ENCODE data around the gene TMEM204. TPM values are rescaled to one million over a fixed set of nuclear protein-coding genes. Genes with fewer than 3 reads are reported as not detected.

Gene TMEM204
- polyA plus RNA-seq, 3 donors = 0.09 to 1.5 (median 1.3) TPM

GRCh38 chr16:1499756-1500464 is 33.6 kb upstream of the TMEM204 start:
- no peak overlapping the region for H3K9ac ChIP-seq (ENCODE audit: insufficient read depth, low read length, poor library complexity, severe bottlenecking)
- H2AFZ ChIP-seq (ENCODE audit: insufficient read depth, low read depth, low read length, poor library complexity, severe bottlenecking) = no peak overlapping the region
- H3K36me3 Mint-ChIP-seq = peaks cover 42 to 75% of the 10 kb centered on the region in 2 donors
- H3K27me3 ChIP-seq (ENCODE audit: control insufficient read depth in 2 of 2, insufficient read depth in 2 of 2, low read length in 2 of 2) = no peaks in the 10 kb centered on the region
- H3K36me3 ChIP-seq (replicated peaks in 1 of 2; ENCODE audit: control insufficient read depth in 1 of 2, insufficient read depth in 2 of 2, low read length in 2 of 2) = peaks cover 80 to 91% of the 10 kb centered on the region in 2 donors
- H4K20me1 ChIP-seq (ENCODE audit: insufficient read depth, low read length) = no peaks in the 10 kb centered on the region
- no peaks in the 10 kb centered on the region for H3K4me1 ChIP-seq (ENCODE audit: control insufficient read depth in 1 of 2, insufficient read depth in 2 of 2, low read length in 2 of 2)
- H3K4me1 Mint-ChIP-seq = no peaks in the 10 kb centered on the region
- H3K27me3 Mint-ChIP-seq (ENCODE audit: low read depth in 3 of 3) = peaks cover 0 to 2% (median 0%) of the 10 kb centered on the region in 3 donors
- intact Hi-C loops (cut with micrococcal nuclease) = loop anchor here in 1 of 2 donors (10.0 kb wide), 1 partner anchor 45 kb away; no protein-coding TSS in a partner anchor
- no peak overlapping the region for H3K4me2 ChIP-seq (replicated peaks; ENCODE audit: extremely low read depth, low read length, poor library complexity, severe bottlenecking)
- H3K27ac ChIP-seq (ENCODE audit: low read depth in 1 of 2, low read length in 2 of 2) = no peak overlapping the region
- TF ChIP-seq CTCF (IDR thresholded peaks at IDR 0.05) = no peak
- H3K27ac Mint-ChIP-seq = no peak overlapping the region
- no peak overlapping the region for H3K4me3 Mint-ChIP-seq
- 93% methylated on average over 35 of the region's 36 CpGs for WGBS (ENCODE audit: insufficient coverage)
- H3K9me3 Mint-ChIP-seq = peaks cover 0 to 4% (median 0%) of the 10 kb centered on the region in 7 donors
- H3K79me2 ChIP-seq (ENCODE audit: insufficient read depth, low read length) = peaks cover 3% of the 10 kb centered on the region
- DNase-seq = no peak
- no peak overlapping the region for H3K4me3 ChIP-seq (replicated peaks in 1 of 3; ENCODE audit: low read depth in 2 of 3, low read length in 3 of 3)
- no peaks in the 10 kb centered on the region for H3K9me3 ChIP-seq (replicated peaks in 1 of 2; ENCODE audit: control insufficient read depth in 1 of 2, insufficient read depth in 1 of 2, low read length in 2 of 2)

GRCh38 chr16:1500465-1501150 is 32.9 kb upstream of the TMEM204 start:
- H3K27ac ChIP-seq (ENCODE audit: low read depth in 1 of 2, low read length in 2 of 2) = peak overlapping the region in 1 of 2 donors; percentile 8
- H3K4me3 ChIP-seq (replicated peaks in 1 of 3; ENCODE audit: low read depth in 2 of 3, low read length in 3 of 3) = no peak overlapping the region
- H3K27me3 ChIP-seq (ENCODE audit: control insufficient read depth in 2 of 2, insufficient read depth in 2 of 2, low read length in 2 of 2) = no peaks in the 10 kb centered on the region
- peaks cover 0 to 4% (median 0%) of the 10 kb centered on the region in 7 donors for H3K9me3 Mint-ChIP-seq
- no peak overlapping the region for H2AFZ ChIP-seq (ENCODE audit: insufficient read depth, low read depth, low read length, poor library complexity, severe bottlenecking)
- H3K4me1 Mint-ChIP-seq = no peaks in the 10 kb centered on the region
- WGBS (ENCODE audit: insufficient coverage) = 98% methylated on average over 43 of the region's 44 CpGs
- no peaks in the 10 kb centered on the region for H3K4me1 ChIP-seq (ENCODE audit: control insufficient read depth in 1 of 2, insufficient read depth in 2 of 2, low read length in 2 of 2)
- no peak overlapping the region for H3K4me2 ChIP-seq (replicated peaks; ENCODE audit: extremely low read depth, low read length, poor library complexity, severe bottlenecking)
- intact Hi-C loops (cut with micrococcal nuclease) = loop anchor here in 1 of 2 donors (10.0 kb wide), 1 partner anchor 46 kb away; no protein-coding TSS in a partner anchor
- DNase-seq = no peak
- H3K4me3 Mint-ChIP-seq = no peak overlapping the region
- peaks cover 73 to 87% of the 10 kb centered on the region in 2 donors for H3K36me3 ChIP-seq (replicated peaks in 1 of 2; ENCODE audit: control insufficient read depth in 1 of 2, insufficient read depth in 2 of 2, low read length in 2 of 2)
- peaks cover 0 to 2% (median 0%) of the 10 kb centered on the region in 3 donors for H3K27me3 Mint-ChIP-seq (ENCODE audit: low read depth in 3 of 3)
- H4K20me1 ChIP-seq (ENCODE audit: insufficient read depth, low read length) = no peaks in the 10 kb centered on the region
- no peak for TF ChIP-seq CTCF (IDR thresholded peaks at IDR 0.05)
- no peaks in the 10 kb centered on the region for H3K79me2 ChIP-seq (ENCODE audit: insufficient read depth, low read length)
- H3K9me3 ChIP-seq (replicated peaks in 1 of 2; ENCODE audit: control insufficient read depth in 1 of 2, insufficient read depth in 1 of 2, low read length in 2 of 2) = no peaks in the 10 kb centered on the region
- peaks cover 42 to 71% of the 10 kb centered on the region in 2 donors for H3K36me3 Mint-ChIP-seq
- H3K27ac Mint-ChIP-seq = no peak overlapping the region
- no peak overlapping the region for H3K9ac ChIP-seq (ENCODE audit: insufficient read depth, low read length, poor library complexity, severe bottlenecking)

Data from CD14-positive monocyte (primary cell).